Upper lobe of right lung (tissue), 1 donor: ENCODE results near the gene CMC1. TPM values are rescaled to one million over a fixed set of nuclear protein-coding genes. Genes with fewer than 3 reads are reported as not detected.

ENCODE experiments used
- ATAC-seq: fragments of 200-7000 bp; cut with Tn5 transposase; one replicate; pipeline ENCODE4 v1.9.1; 2020; ENCODE audit warnings: mild to moderate bottlenecking, moderate library complexity
- DNase-seq: peaks from one replicate; pipeline ENCODE4 v3.0.0-alpha.2; 2020
- H3K27ac ChIP-seq: fragments of 200-600 bp; one replicate; pipeline ENCODE4 v1.8.0; 2022
- H3K27me3 ChIP-seq: fragments of 200-600 bp; one replicate; pipeline ENCODE4 v1.8.0; 2022; ENCODE audit warnings: mild to moderate bottlenecking
- H3K36me3 ChIP-seq: fragments of 200-600 bp; one replicate; pipeline ENCODE4 v1.8.0; 2022
- H3K4me1 ChIP-seq: fragments of 200-600 bp; one replicate; pipeline ENCODE4 v1.8.0; 2022
- H3K4me3 ChIP-seq: fragments of 200-600 bp; one replicate; pipeline ENCODE4 v1.8.0; 2022; ENCODE audit warnings: mild to moderate bottlenecking
- H3K9me3 ChIP-seq: fragments of 200-600 bp; one replicate; pipeline ENCODE4 v1.8.0; 2022
- CTCF ChIP-seq: fragments of 200-600 bp; IDR thresholded peaks from one replicate; pipeline ENCODE4 v1.8.0; 2022; ENCODE audit warnings: antibody characterized with exemption
- intact Hi-C: fragments of 100-400 bp; cut with DNase I; formaldehyde crosslinking; loops from one replicate; pipeline ENCODE4 v1.11.0; 2022
- total RNA-seq: library from RNA; stranded (reverse); fragmentation: NEBNext Ultra II Directional; extraction: Animal tissue kit (Norgen Biotek cat#: 25700); gene quantifications from one replicate; pipeline ENCODE4 v1.2.1, GENCODE V29; 2021
- donor health status: DM: no; HTN: yes; CAD: no; lungs with severe emphysema.

The CMC1 gene
- total RNA-seq, 1 donor from 2014 or later = 17.8 TPM

GRCh38 chr3:28250999-28251398 is 9.6 kb downstream of the CMC1 start:
- intact Hi-C loops = no loop called here

GRCh38 chr3:28252001-28252431 is 10.6 kb downstream of the CMC1 start:
- ATAC-seq (peak; percentile 61), DNase-seq (no peak)
- H3K36me3 ChIP-seq = no peaks in the 10 kb centered on the region
- no peak for TF ChIP-seq CTCF
- peaks cover 5% of the 10 kb centered on the region for H3K4me1 ChIP-seq
- H3K9me3 ChIP-seq = no peaks in the 10 kb centered on the region
- intact Hi-C loops = no loop called here
- H3K4me3 ChIP-seq = no peak overlapping the region
- H3K27ac ChIP-seq = no peak overlapping the region
- no peaks in the 10 kb centered on the region for H3K27me3 ChIP-seq

More at GRCh38 chr3:28250999-28251398, 9.6 kb downstream of the CMC1 start:
- H3K4me1 ChIP-seq = peaks cover 7% of the 10 kb centered on the region
- no peak overlapping the region for H3K27ac ChIP-seq
- TF ChIP-seq CTCF = no peak
- no peaks in the 10 kb centered on the region for H3K9me3 ChIP-seq
- H3K4me3 ChIP-seq = no peak overlapping the region
- no peaks in the 10 kb centered on the region for H3K27me3 ChIP-seq
- no peak for DNase-seq
- no peak for ATAC-seq
- H3K36me3 ChIP-seq = no peaks in the 10 kb centered on the region

GRCh38 chr3:28253040-28253715 is 11.8 kb downstream of the CMC1 start:
- no peak for TF ChIP-seq CTCF
- Histone ChIP-seq H3K36me3 (no peaks in the 10 kb centered on the region), H3K4me3 (no peak overlapping the region), H3K4me1 (no peaks in the 10 kb centered on the region), H3K27ac (no peak overlapping the region), H3K27me3 (no peaks in the 10 kb centered on the region), H3K9me3 (no peaks in the 10 kb centered on the region)
- ATAC-seq (no peak), DNase-seq (no peak)
- intact Hi-C loops = no loop called here

- Histone ChIP-seq H3K4me1 (no peaks in the 10 kb centered on the region), H3K9me3 (no peaks in the 10 kb centered on the region), H3K27ac (no peak overlapping the region), H3K36me3 (no peaks in the 10 kb centered on the region), H3K4me3 (no peak overlapping the region), H3K27me3 (no peaks in the 10 kb centered on the region)
- no peak for ATAC-seq
- intact Hi-C loops = no loop called here
- TF ChIP-seq CTCF = no peak
- no peak for DNase-seq
Measured at GRCh38 chr3:28262001-28262400, 20.6 kb downstream of the CMC1 start.

- ATAC-seq (no peak), DNase-seq (no peak)
- intact Hi-C loops = no loop called here
- Histone ChIP-seq H3K4me1 (no peaks in the 10 kb centered on the region), H3K4me3 (no peak overlapping the region), H3K27ac (no peak overlapping the region), H3K9me3 (no peaks in the 10 kb centered on the region), H3K36me3 (no peaks in the 10 kb centered on the region), H3K27me3 (no peaks in the 10 kb centered on the region)
- no peak for TF ChIP-seq CTCF
Measured at GRCh38 chr3:28265641-28266040, 24.2 kb downstream of the CMC1 start.
